GM23248 (cell line): ENCODE measurements around the gene ZNF773.

Experiments
- EZH2 ChIP-seq: fragments of 200-600 bp; sonication (generic); IDR thresholded peaks from 2 replicates; pipeline ENCODE4 v1.6.1; 2018; ENCODE audit warnings: antibody characterized with exemption, mild to moderate bottlenecking; ENCODE audit not compliant: insufficient read depth, poor library complexity, severe bottlenecking
- EZH2phosphoT487 ChIP-seq: fragments of 200-600 bp; sonication (generic); IDR thresholded peaks from 2 replicates; pipeline ENCODE4 v1.6.1; 2018; ENCODE audit warnings: antibody characterized with exemption, moderate library complexity, mild to moderate bottlenecking, low read depth; ENCODE audit not compliant: insufficient read depth

GRCh38 chr19:57473646-57474045 is 26.1 kb upstream of the ZNF773 start:
- TF ChIP-seq EZH2 (no peak), EZH2phosphoT487 (no peak)
